ENCODE results near the gene MAN1C1.

Gene MAN1C1

DNA sequence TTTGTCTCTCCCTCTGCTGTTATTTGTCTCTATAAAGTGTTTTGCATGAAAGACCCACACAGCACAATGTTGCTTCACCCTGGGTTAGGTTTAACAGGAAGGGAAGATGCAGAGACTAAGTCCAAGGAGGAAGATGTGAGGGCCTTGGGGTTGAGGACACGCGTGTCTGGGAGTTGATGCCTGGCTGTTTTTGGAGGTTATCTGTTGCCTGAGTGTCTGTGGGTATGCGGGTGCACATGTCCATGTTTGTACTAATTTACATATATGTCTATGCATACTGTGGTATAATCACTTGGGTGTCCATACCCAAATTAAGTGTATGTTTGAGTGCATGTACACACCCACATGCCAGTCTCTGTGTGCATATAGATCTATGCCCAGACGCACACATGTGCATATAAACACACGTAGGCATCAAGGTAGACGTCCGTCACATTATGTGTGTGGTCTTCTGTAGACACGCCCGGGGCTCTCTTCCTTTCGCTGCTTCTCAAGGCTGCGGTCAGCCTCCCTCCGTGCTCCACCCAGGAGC, 962 bp upstream of the MAN1C1 start:
- peak; percentile 20 for DNase-seq (ENCODE audit: low read depth)
- TF ChIP-seq MYC (IDR thresholded peaks at IDR 0.05; ENCODE audit: low read depth, low read length): no peak
- no peak for TF ChIP-seq CTCF (IDR thresholded peaks at IDR 0.05; ENCODE audit: low read depth, low read length)
- TF ChIP-seq POLR2A (IDR thresholded peaks at IDR 0.05; ENCODE audit: extremely low read depth, insufficient read length): no peak
- no peak for TF ChIP-seq MAX (IDR thresholded peaks at IDR 0.05; ENCODE audit: low read depth, low read length)
- H3K4me3 ChIP-seq (ENCODE audit: low read depth, low read length): peak overlapping the region; percentile 50

DNA sequence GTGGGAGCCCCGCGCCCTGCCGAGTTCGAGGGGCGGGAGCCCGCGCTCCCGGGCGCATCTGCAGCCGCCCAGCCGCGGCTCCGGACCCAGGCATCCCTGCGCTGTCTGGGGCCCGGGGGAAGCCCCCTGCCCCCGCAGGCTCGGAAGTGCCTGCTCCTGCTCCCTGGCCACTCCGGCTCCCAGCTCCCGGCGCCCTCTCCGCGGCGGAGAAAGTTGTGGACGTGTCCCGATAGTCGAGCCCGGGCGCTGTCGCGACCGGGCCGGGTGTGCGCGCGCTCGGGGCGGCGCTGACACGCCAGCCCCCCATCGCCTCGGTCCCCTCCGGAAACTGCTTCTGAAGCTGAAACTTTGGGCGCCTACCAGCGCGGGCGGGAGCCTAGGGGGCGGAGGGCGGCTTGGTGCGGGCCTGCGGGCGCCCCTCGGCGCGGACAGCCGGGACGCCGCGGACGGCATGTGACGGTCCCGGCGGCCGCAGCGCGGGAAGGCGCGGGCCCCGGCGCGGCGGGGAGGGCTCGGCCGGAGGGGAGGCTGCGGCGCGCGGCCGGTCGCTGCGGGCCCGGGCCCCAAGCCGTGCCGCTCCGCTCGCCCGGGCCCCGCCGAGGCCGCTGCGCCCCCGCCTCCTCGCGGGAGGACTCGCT, 515 bp downstream of the MAN1C1 start:
- peak overlapping the region; percentile 50 for H3K4me3 ChIP-seq (ENCODE audit: low read depth, low read length)
- DNase-seq (ENCODE audit: low read depth): peak; percentile 46
- TF ChIP-seq CTCF (IDR thresholded peaks at IDR 0.05; ENCODE audit: low read depth, low read length) (no peak), POLR2A (IDR thresholded peaks at IDR 0.05; ENCODE audit: extremely low read depth, insufficient read length) (no peak), MYC (IDR thresholded peaks at IDR 0.05; ENCODE audit: low read depth, low read length) (no peak), MAX (IDR thresholded peaks at IDR 0.05; ENCODE audit: low read depth, low read length) (no peak)

DNA sequence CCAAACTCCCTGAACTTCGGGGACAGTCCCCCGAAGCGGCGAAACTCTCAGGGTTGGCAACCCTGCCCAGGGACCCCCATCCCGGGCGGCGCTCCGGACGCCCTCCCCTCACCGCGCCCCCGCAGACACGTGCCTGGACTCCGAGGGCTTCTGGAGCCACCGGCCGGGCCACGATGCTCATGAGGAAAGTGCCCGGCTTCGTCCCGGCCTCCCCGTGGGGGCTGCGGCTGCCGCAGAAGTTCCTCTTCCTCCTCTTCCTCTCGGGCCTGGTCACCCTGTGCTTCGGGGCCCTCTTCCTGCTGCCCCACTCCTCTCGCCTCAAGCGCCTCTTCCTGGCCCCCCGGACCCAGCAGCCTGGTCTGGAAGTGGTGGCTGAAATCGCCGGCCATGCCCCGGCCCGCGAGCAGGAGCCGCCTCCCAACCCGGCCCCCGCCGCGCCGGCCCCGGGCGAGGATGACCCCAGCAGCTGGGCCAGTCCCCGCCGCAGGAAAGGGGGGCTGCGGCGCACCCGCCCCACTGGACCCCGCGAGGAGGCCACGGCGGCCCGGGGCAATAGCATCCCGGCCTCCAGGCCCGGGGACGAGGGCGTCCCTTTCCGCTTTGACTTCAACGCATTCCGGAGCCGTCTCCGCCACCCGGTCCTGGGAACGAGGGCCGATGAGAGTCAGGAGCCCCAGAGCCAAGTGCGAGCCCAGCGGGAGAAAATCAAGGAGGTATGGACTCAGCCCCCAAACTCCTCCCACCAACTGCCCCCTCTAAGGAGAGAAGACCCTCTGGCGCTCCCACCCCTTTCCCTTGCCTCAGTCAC, 1.2 kb downstream of the MAN1C1 start:
- H3K4me3 ChIP-seq (ENCODE audit: low read depth, low read length): peak overlapping the region; percentile 16
- DNase-seq (ENCODE audit: low read depth): peak; percentile 73
- no peak for TF ChIP-seq CTCF (IDR thresholded peaks at IDR 0.05; ENCODE audit: low read depth, low read length)
- peak; percentile 56 for TF ChIP-seq MYC (IDR thresholded peaks at IDR 0.05; ENCODE audit: low read depth, low read length)
- peak; percentile 82 for TF ChIP-seq MAX (IDR thresholded peaks at IDR 0.05; ENCODE audit: low read depth, low read length)
- TF ChIP-seq POLR2A (IDR thresholded peaks at IDR 0.05; ENCODE audit: extremely low read depth, insufficient read length): no peak

- TF ChIP-seq MYC (IDR thresholded peaks at IDR 0.05; ENCODE audit: low read depth, low read length): no peak
- TF ChIP-seq CTCF (IDR thresholded peaks at IDR 0.05; ENCODE audit: low read depth, low read length): no peak
- no peak for TF ChIP-seq MAX (IDR thresholded peaks at IDR 0.05; ENCODE audit: low read depth, low read length)
- TF ChIP-seq POLR2A (IDR thresholded peaks at IDR 0.05; ENCODE audit: extremely low read depth, insufficient read length): no peak
- H3K4me3 ChIP-seq (ENCODE audit: low read depth, low read length): no peak overlapping the region
- no peak for DNase-seq (ENCODE audit: low read depth)
Measured at GRCh38 chr1:25618433-25618808, 1.8 kb downstream of the MAN1C1 start.

DNA sequence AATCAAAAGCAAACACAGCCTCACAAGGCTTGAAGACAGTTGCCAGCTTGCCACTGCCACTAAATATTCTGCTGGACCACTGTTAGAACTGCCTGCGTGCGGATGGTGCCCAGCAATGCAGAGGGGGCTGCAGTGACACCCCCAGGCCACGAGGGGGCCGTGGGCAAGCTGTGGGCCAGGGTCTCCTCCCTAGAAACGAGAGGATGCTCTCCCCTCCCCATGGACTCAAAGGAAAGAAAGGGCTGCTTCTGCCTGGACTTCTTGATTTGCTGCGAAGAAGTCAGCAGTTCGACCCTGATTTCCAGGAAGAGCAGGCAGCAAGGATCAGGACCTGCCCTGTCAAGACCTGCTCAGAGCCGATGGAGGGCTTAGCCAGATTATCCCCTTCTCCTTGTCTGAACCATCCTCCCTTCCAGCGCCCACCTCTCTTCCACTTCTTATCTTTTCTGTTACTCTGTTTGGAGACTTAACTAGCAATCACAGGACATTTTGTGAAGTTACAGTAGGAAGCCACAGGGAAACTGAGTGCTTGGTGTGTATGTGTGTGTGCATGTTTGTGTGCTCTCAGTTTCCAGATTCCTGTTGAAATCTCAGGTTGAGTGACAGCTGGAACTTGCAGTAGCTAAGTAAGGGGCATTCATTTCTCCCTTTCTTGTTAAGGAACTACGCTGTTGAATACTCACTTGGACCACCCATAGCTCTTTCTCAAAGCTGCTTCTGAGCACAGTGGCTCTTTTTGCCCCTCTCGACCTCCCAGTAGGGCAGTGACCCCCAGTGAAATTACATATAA, 2.7 kb downstream of the MAN1C1 start:
- TF ChIP-seq MYC (IDR thresholded peaks at IDR 0.05; ENCODE audit: low read depth, low read length) (no peak), MAX (IDR thresholded peaks at IDR 0.05; ENCODE audit: low read depth, low read length) (no peak), CTCF (IDR thresholded peaks at IDR 0.05; ENCODE audit: low read depth, low read length) (peak; percentile 86), POLR2A (IDR thresholded peaks at IDR 0.05; ENCODE audit: extremely low read depth, insufficient read length) (no peak)
- peak; percentile 56 for DNase-seq (ENCODE audit: low read depth)
- H3K4me3 ChIP-seq (ENCODE audit: low read depth, low read length): peak overlapping the region; percentile 23

Data from NB4 (cell line).